MCF 10A (cell line): ENCODE data around the gene SEMA3C. TPM values are rescaled to one million over a fixed set of nuclear protein-coding genes. Genes with fewer than 3 reads are reported as not detected.

Experiments used
- BruUV-seq: library from RNA; stranded (reverse); fragments of 400-500 nt; replicated peaks from 2 replicates; lab custom pipeline; 2021; lab: Mats Ljungman, UMichigan
- CTCF ChIA-PET: fragments of 300-600 bp; sonication (Branson Sonifier 250); formaldehyde crosslinking; extraction: SDS; loops from one replicate; lab custom pipeline; 2021; ENCODE audit warnings: antibody characterized with exemption, inconsistent platforms; lab: Yijun Ruan, JAX
- POLR2A ChIA-PET: fragments of 300-600, 350-650 bp; sonication (Branson Sonifier 250); formaldehyde crosslinking; extraction: SDS; loops from one replicate; lab custom pipeline; 2020; ENCODE audit warnings: antibody characterized with exemption, inconsistent platforms; lab: Yijun Ruan, JAX
- DNase-seq: peaks from one replicate; pipeline ENCODE4 v3.0.0-alpha.2; 2018; ENCODE audit not compliant: unreplicated experiment
- H3K27ac Mint-ChIP-seq: one replicate; pipeline ENCODE4 v1.8.0; 2022; ENCODE audit warnings: mild to moderate bottlenecking, low read depth, mixed read lengths; ENCODE audit not compliant: unreplicated experiment
- H3K27me3 Mint-ChIP-seq: one replicate; pipeline ENCODE4 v1.8.0; 2022; ENCODE audit warnings: mixed read lengths; ENCODE audit not compliant: insufficient read depth, unreplicated experiment
- H3K36me3 Mint-ChIP-seq: one replicate; pipeline ENCODE4 v1.8.0; 2022; ENCODE audit warnings: mild to moderate bottlenecking, moderate library complexity, mixed read lengths; ENCODE audit not compliant: insufficient read depth, unreplicated experiment
- H3K4me1 Mint-ChIP-seq: one replicate; pipeline ENCODE4 v1.8.0; 2022; ENCODE audit warnings: mixed read lengths; ENCODE audit not compliant: insufficient read depth, unreplicated experiment
- H3K4me3 Mint-ChIP-seq: one replicate; pipeline ENCODE4 v1.8.0; 2022; ENCODE audit warnings: mild to moderate bottlenecking, moderate library complexity, mixed read lengths; ENCODE audit not compliant: unreplicated experiment
- H3K9me3 Mint-ChIP-seq: one replicate; pipeline ENCODE4 v1.8.0; 2022; ENCODE audit warnings: mixed read lengths; ENCODE audit not compliant: unreplicated experiment
- CTCF ChIP-seq: fragments of 200-600 bp; IDR thresholded peaks from one replicate; pipeline ENCODE4 v1.8.0; 2022; ENCODE audit warnings: antibody characterized with exemption, mild to moderate bottlenecking; ENCODE audit not compliant: unreplicated experiment
- intact Hi-C: fragments of 100-400 bp; cut with micrococcal nuclease; formaldehyde crosslinking; loops from 2 replicates; pipeline ENCODE4 v1.14.1; 2022
- total RNA-seq: library from RNA; stranded (reverse); gene quantifications from 2 replicates; pipeline ENCODE4 v1.2.3, GENCODE V29; 2022

SEMA3C gene
- total RNA-seq, 1 experiment from 2014 or later, result 140 TPM

GRCh38 chr7:80950550-80950967 lies 31.7 kb upstream of the SEMA3C start:
- Mint-ChIP-seq H3K9me3 (peaks cover 8% of the 10 kb centered on the region), H3K27ac (no peak overlapping the region), H3K4me1 (no peaks in the 10 kb centered on the region), H3K36me3 (no peaks in the 10 kb centered on the region), H3K27me3 (no peaks in the 10 kb centered on the region), H3K4me3 (no peak overlapping the region)
- ChIA-PET POLR2A (interaction anchor here (0.8 kb wide), 1 partner anchor 62 kb away, joined by 3 read pairs; no protein-coding TSS in a partner anchor), CTCF (interaction anchor here (0.6 to 0.7 kb wide), 2 partner anchors 10 to 496 kb away, joined by 3 read pairs; no protein-coding TSS in a partner anchor)
- no TSS peak for BruUV-seq
- no peak for TF ChIP-seq CTCF
- no peak for DNase-seq
- intact Hi-C loops, result no loop called here

DNA sequence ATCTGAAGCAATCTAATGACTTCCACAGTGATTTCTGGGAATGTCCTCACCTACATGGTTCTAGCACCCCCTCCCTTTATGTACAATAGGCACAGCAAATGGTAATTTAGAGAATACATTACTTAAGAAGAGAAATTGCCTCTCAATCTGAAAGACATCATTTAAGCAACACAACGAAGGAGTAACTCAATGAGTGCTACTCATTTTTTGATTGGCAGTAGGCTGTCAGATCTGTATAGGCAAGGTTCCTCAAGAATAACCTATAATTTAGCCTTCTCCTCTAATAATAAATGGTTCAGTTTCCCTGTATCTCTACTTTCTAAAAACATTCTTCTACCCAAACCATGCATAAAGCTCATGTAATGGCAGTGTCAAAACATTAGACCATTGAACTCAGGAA lies 30.6 kb upstream of the SEMA3C start:
- H3K9me3 Mint-ChIP-seq, result peaks cover 8% of the 10 kb centered on the region
- no TSS peak for BruUV-seq
- H3K4me1 Mint-ChIP-seq, result no peaks in the 10 kb centered on the region
- intact Hi-C loops, result no loop called here
- H3K27me3 Mint-ChIP-seq, result no peaks in the 10 kb centered on the region
- ChIA-PET POLR2A (interaction anchor here (0.6 to 1.1 kb wide), 3 partner anchors 9 to 751 kb away, joined by 3 to 4 read pairs (median 3); no protein-coding TSS in a partner anchor), CTCF (no interaction called here)
- no peak for DNase-seq
- H3K27ac Mint-ChIP-seq, result peak overlapping the region; percentile 35
- no peak for TF ChIP-seq CTCF
- H3K4me3 Mint-ChIP-seq, result no peak overlapping the region
- no peaks in the 10 kb centered on the region for H3K36me3 Mint-ChIP-seq

- CTCF ChIA-PET, result interaction anchor here (0.6 kb wide), 1 partner anchor 68 kb away, joined by 3 read pairs; no protein-coding TSS in a partner anchor
- no TSS peak for BruUV-seq
Measured at GRCh38 chr7:80946858-80947257, 28.0 kb upstream of the SEMA3C start.

GRCh38 chr7:80945976-80946375 lies 27.1 kb upstream of the SEMA3C start:
- POLR2A ChIA-PET, result interaction anchor here (0.8 kb wide), 1 partner anchor 128 kb away, joined by 5 read pairs; no protein-coding TSS in a partner anchor
- Mint-ChIP-seq H3K9me3 (peaks cover 8% of the 10 kb centered on the region), H3K27me3 (no peaks in the 10 kb centered on the region), H3K36me3 (no peaks in the 10 kb centered on the region), H3K27ac (no peak overlapping the region), H3K4me1 (peaks cover 10% of the 10 kb centered on the region), H3K4me3 (no peak overlapping the region)
- no peak for TF ChIP-seq CTCF
- no peak for DNase-seq
- intact Hi-C loops, result no loop called here
- CTCF ChIA-PET, result interaction anchor here (0.6 to 1.1 kb wide), 4 partner anchors 23 to 513 kb away, joined by 3 to 4 read pairs (median 3); no protein-coding TSS in a partner anchor
- no TSS peak for BruUV-seq

More at GRCh38 chr7:80946858-80947257, 28.0 kb upstream of the SEMA3C start:
- POLR2A ChIA-PET, result interaction anchor here (0.8 kb wide), 1 partner anchor 127 kb away, joined by 5 read pairs; no protein-coding TSS in a partner anchor
- Mint-ChIP-seq H3K36me3 (no peaks in the 10 kb centered on the region), H3K27me3 (no peaks in the 10 kb centered on the region), H3K27ac (no peak overlapping the region), H3K9me3 (peaks cover 8% of the 10 kb centered on the region), H3K4me3 (no peak overlapping the region), H3K4me1 (peaks cover 6% of the 10 kb centered on the region)
- DNase-seq, result no peak
- no peak for TF ChIP-seq CTCF
- intact Hi-C loops, result no loop called here
